WERI-Rb-1 (cell line): ENCODE data around the gene GATA3.

Experiments used
- DNase-seq: peaks from one replicate; pipeline ENCODE4 v3.0.0-alpha.2; 2020
- H3K27ac ChIP-seq: fragments of 250-450 bp; sonication (Bioruptor Pico); 2 replicates; pipeline ENCODE4 v1.5.1; 2020; ENCODE audit warnings: mild to moderate bottlenecking, moderate library complexity
- H3K27me3 ChIP-seq: fragments of 250-450 bp; sonication (Bioruptor Pico); 2 replicates; pipeline ENCODE4 v1.5.1; 2021; ENCODE audit warnings: mild to moderate bottlenecking, low read depth, moderate library complexity; ENCODE audit not compliant: insufficient read depth, severe bottlenecking
- H3K36me3 ChIP-seq: fragments of 250-450 bp; sonication (Bioruptor Pico); 2 replicates; pipeline ENCODE4 v1.5.1; 2020; ENCODE audit warnings: mild to moderate bottlenecking, moderate library complexity
- H3K4me3 ChIP-seq: 2 replicates; pipeline ENCODE4 v1.5.1; 2011; ENCODE audit warnings: low read depth, mild to moderate bottlenecking, control low read depth, low read length
- H3K9me3 ChIP-seq: fragments of 250-450 bp; sonication (Bioruptor Pico); 2 replicates; pipeline ENCODE4 v1.5.1; 2021; ENCODE audit warnings: mild to moderate bottlenecking, moderate library complexity; ENCODE audit not compliant: severe bottlenecking
- CTCF ChIP-seq: IDR thresholded peaks from 2 replicates; pipeline ENCODE4 v1.5.1; 2011; ENCODE audit warnings: low read depth, mild to moderate bottlenecking, control low read depth, inconsistent platforms, low read length

GATA3 gene

GRCh38 chr10:8052956-8053445 is 1.5 kb upstream of the GATA3 start:
- H3K4me3 ChIP-seq = no peak overlapping the region
- no peak for TF ChIP-seq CTCF
- H3K27ac ChIP-seq = no peak overlapping the region
- DNase-seq = no peak
- H3K36me3 ChIP-seq = no peaks in the 10 kb centered on the region
- peaks cover 4% of the 10 kb centered on the region for H3K9me3 ChIP-seq
- H3K27me3 ChIP-seq = peaks cover 66% of the 10 kb centered on the region

- Histone ChIP-seq H3K4me3 (no peak overlapping the region), H3K36me3 (no peaks in the 10 kb centered on the region), H3K27ac (no peak overlapping the region), H3K27me3 (peaks cover 60% of the 10 kb centered on the region), H3K9me3 (peaks cover 4% of the 10 kb centered on the region)
- peak; percentile 49 for DNase-seq
- peak; percentile 63 for TF ChIP-seq CTCF
These were observed 843 bp upstream of the GATA3 start for GRCh38 chr10:8053446-8054243.

GRCh38 chr10:8054244-8054493 is 319 bp upstream of the GATA3 start:
- no peak for TF ChIP-seq CTCF

GRCh38 chr10:8055420-8056349 is 1.2 kb downstream of the GATA3 start:
- DNase-seq = no peak
- Histone ChIP-seq H3K9me3 (peaks cover 4% of the 10 kb centered on the region), H3K27me3 (peaks cover 56% of the 10 kb centered on the region), H3K4me3 (no peak overlapping the region), H3K36me3 (no peaks in the 10 kb centered on the region), H3K27ac (no peak overlapping the region)
- TF ChIP-seq CTCF = no peak

More at GRCh38 chr10:8054244-8054493, 319 bp upstream of the GATA3 start:
- peaks cover 4% of the 10 kb centered on the region for H3K9me3 ChIP-seq
- H3K27me3 ChIP-seq = peaks cover 60% of the 10 kb centered on the region
- no peaks in the 10 kb centered on the region for H3K36me3 ChIP-seq
- no peak for DNase-seq
- no peak overlapping the region for H3K4me3 ChIP-seq
- no peak overlapping the region for H3K27ac ChIP-seq

- TF ChIP-seq CTCF = no peak
- Histone ChIP-seq H3K36me3 (no peaks in the 10 kb centered on the region), H3K4me3 (no peak overlapping the region), H3K27ac (no peak overlapping the region), H3K9me3 (peaks cover 4% of the 10 kb centered on the region), H3K27me3 (peaks cover 55% of the 10 kb centered on the region)
- DNase-seq = no peak
These were observed 1.9 kb downstream of the GATA3 start for GRCh38 chr10:8056378-8056777.
